GDM1 (cell line): Measurements from ENCODE around the gene USF3.
A peak's percentile ranks its signal among the peaks of the same experiment; 100 is the strongest.

Experiments
- DNase-seq: peaks from one replicate; lab custom pipeline; 2025; lab: John Stamatoyannopoulos, UW

USF3 gene

GRCh38 chr3:113696658-113697499, 437 bp upstream of the USF3 start:
- DNase-seq = peak; percentile 99

GRCh38 chr3:113695431-113695785, 1.0 kb downstream of the USF3 start:
- DNase-seq = no peak

GRCh38 chr3:113690482-113690881, 6.0 kb downstream of the USF3 start:
- DNase-seq = no peak

GRCh38 chr3:113685956-113686721, 10.3 kb downstream of the USF3 start:
- DNase-seq = no peak

- DNase-seq = no peak
Measured at GRCh38 chr3:113685124-113685523, 11.3 kb downstream of the USF3 start.

GRCh38 chr3:113684271-113684819, 12.1 kb downstream of the USF3 start:
- DNase-seq = no peak

- DNase-seq = no peak
Measured at GRCh38 chr3:113678773-113679172, 17.7 kb downstream of the USF3 start.

GRCh38 chr3:113677737-113678136, 18.7 kb downstream of the USF3 start:
- DNase-seq = no peak

GRCh38 chr3:113676261-113676660, 20.2 kb downstream of the USF3 start:
- no peak for DNase-seq

GRCh38 chr3:113673593-113673992, 22.8 kb downstream of the USF3 start:
- DNase-seq = no peak

- no peak for DNase-seq
Measured at GRCh38 chr3:113668015-113668414, 28.4 kb downstream of the USF3 start.

GRCh38 chr3:113664523-113665094, 31.8 kb downstream of the USF3 start:
- DNase-seq = no peak

- no peak for DNase-seq
Measured at GRCh38 chr3:113663761-113664160, 32.7 kb downstream of the USF3 start.

- DNase-seq = no peak
Measured at GRCh38 chr3:113663324-113663750, 33.1 kb downstream of the USF3 start.

- DNase-seq = no peak
Measured at GRCh38 chr3:113662824-113663223, 33.6 kb downstream of the USF3 start.

GRCh38 chr3:113660896-113661295, 35.5 kb downstream of the USF3 start:
- DNase-seq = no peak

- DNase-seq = no peak
Measured at GRCh38 chr3:113660458-113660857, 36.0 kb downstream of the USF3 start.

- no peak for DNase-seq
Measured at GRCh38 chr3:113659996-113660395, 36.4 kb downstream of the USF3 start.

- no peak for DNase-seq
Measured at GRCh38 chr3:113659101-113659541, 37.3 kb downstream of the USF3 start.

GRCh38 chr3:113658107-113658506, 38.3 kb downstream of the USF3 start:
- no peak for DNase-seq

- DNase-seq = no peak
Measured at GRCh38 chr3:113654851-113655250, 41.6 kb downstream of the USF3 start.

- DNase-seq = no peak
Measured at GRCh38 chr3:113654310-113654709, 42.1 kb downstream of the USF3 start.
